Kidney (tissue), 14 donors: ENCODE measurements around the gene TC2N. TPM values are rescaled to one million over a fixed set of nuclear protein-coding genes. Genes with fewer than 3 reads are reported as not detected.

Experiments
- DNase-seq, 5 donors: peaks; one replicate each; pipeline ENCODE4 v3.0.0-alpha.2; 2013 to 2020
- FAIRE-seq: peaks from 2 replicates; lab custom pipeline; 2012; peaks lifted over from hg19 to GRCh38; lab: Jason Lieb, UNC
- H3K27ac ChIP-seq, 2 donors: one replicate each; pipeline ENCODE4 v1.7.0; 2013; ENCODE audit warnings: low read depth in 2 of 2, low read length in 2 of 2, inconsistent platforms in 1 of 2
- H3K27me3 ChIP-seq: one replicate; pipeline ENCODE4 v1.7.1; 2013; ENCODE audit warnings: low read length, inconsistent platforms; ENCODE audit not compliant: control insufficient read depth, insufficient read depth
- H3K36me3 ChIP-seq, 3 donors: one replicate each; pipeline versions ENCODE4 v1.7.0 to v1.7.1; 2013; ENCODE audit warnings: low read length in 3 of 3, control low read depth in 1 of 3, inconsistent platforms in 1 of 3; ENCODE audit not compliant: insufficient read depth in 3 of 3, control insufficient read depth in 2 of 3
- H3K4me1 ChIP-seq, 3 donors: one replicate each; pipeline versions ENCODE4 v1.7.0 to v1.7.1; 2013; ENCODE audit warnings: low read length in 3 of 3, inconsistent platforms in 1 of 3, low read depth in 1 of 3; ENCODE audit not compliant: control insufficient read depth in 2 of 3, insufficient read depth in 2 of 3
- H3K4me3 ChIP-seq, 3 donors: one replicate each; pipeline versions ENCODE4 v1.7.0 to v1.8.1; 2013; ENCODE audit warnings: low read length in 3 of 3, control low read depth in 1 of 3, inconsistent platforms in 1 of 3
- H3K9ac ChIP-seq, 3 donors: one replicate each; pipeline versions ENCODE4 v1.7.0 to v1.7.1; 2013; ENCODE audit warnings: low read length in 3 of 3, control low read depth in 1 of 3, inconsistent platforms in 1 of 3
- H3K9me3 ChIP-seq, 3 donors: one replicate each; pipeline versions ENCODE4 v1.7.0 to v1.7.1; 2013; ENCODE audit warnings: low read length in 3 of 3, control low read depth in 1 of 3, inconsistent platforms in 1 of 3; ENCODE audit not compliant: control insufficient read depth in 2 of 3, insufficient read depth in 1 of 3
- intact Hi-C: fragments of 100-400 bp; cut with DNase I; formaldehyde crosslinking; loops from one replicate; pipeline ENCODE4 v1.11.1; 2022
- polyA plus RNA-seq: library from polyadenylated mRNA; stranded (reverse); fragments of 350-450 nt; fragmentation: Illumina TruSeq; extraction: RNeasy Lipid Tissue Mini Kit (QIAGEN cat#74804); gene quantifications from one replicate; pipeline ENCODE4 v1.2.3, GENCODE V29; 2014; ENCODE audit warnings: low read depth, low replicate concordance; ENCODE audit not compliant: insufficient read depth
- total RNA-seq: library from RNA; stranded (reverse); fragmentation: NEBNext Ultra II Directional; extraction: Animal tissue kit (Norgen Biotek cat#: 25700); gene quantifications from one replicate; pipeline ENCODE4 v1.2.1, GENCODE V29; 2021
- TF ChIP-seq, protein P1 (sequence below): IDR thresholded peaks from 3 replicates; pipeline ENCODE4 v1.5.1; 2012; ENCODE audit warnings: mild to moderate bottlenecking, moderate library complexity, borderline replicate concordance; ENCODE audit not compliant: insufficient read depth; ENCODE audit errors: extremely low read depth
- donor health status: control.
- donor health status: control.
- donor health status: control.
- donor health status: control.
- donor health status: control.
- donor health status: DM: yes; HTN: yes; CAD: no.
- donor health status: Normal renal cell carcinoma (clear cell type).

Gene TC2N
- total and polyA plus RNA-seq, 2 donors from 2014 or later, result 5.8 to 39.7 TPM

DNA sequence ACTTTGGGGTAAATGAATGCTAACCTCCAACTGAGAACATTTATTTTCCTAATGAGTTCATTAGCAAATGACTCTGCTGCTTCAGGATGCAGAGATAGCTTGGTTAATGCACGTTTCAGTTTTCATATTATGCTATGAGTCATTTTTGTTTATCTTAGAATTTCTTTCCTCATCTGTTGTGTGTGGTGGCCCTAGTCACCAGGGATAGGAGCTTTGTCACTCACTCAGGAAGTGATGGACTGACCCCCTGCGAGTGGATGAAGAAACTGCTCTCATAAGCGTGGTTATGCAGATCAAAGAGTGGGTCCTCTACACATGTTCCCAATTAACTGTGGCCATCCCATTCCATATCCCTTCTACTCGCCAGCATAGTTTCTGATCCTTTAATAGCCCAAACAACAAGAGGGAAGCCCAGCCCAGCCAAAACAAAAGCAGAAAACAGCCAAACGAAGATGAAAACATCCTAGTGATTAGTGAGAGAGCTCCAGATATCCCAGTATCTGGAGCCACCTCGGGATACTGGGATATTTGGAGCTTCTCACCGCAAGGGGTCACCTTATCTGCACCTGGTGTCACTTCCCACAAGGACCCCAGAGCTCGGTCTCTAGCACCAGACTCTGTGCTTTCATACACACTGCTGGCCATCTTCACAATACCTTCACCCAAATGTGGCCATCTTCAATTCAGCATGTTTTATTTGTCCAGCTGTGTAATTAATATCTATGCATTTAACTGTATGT, 8.6 kb downstream of the TC2N start:
- Histone ChIP-seq H3K4me1 (peaks cover 0 to 2% (median 0%) of the 10 kb centered on the region in 3 donors), H3K27ac (no peak overlapping the region), H3K4me3 (no peak overlapping the region), H3K9ac (no peak overlapping the region), H3K27me3 (no peaks in the 10 kb centered on the region), H3K36me3 (no peaks in the 10 kb centered on the region), H3K9me3 (no peaks in the 10 kb centered on the region)
- TF ChIP-seq, protein P1, sequence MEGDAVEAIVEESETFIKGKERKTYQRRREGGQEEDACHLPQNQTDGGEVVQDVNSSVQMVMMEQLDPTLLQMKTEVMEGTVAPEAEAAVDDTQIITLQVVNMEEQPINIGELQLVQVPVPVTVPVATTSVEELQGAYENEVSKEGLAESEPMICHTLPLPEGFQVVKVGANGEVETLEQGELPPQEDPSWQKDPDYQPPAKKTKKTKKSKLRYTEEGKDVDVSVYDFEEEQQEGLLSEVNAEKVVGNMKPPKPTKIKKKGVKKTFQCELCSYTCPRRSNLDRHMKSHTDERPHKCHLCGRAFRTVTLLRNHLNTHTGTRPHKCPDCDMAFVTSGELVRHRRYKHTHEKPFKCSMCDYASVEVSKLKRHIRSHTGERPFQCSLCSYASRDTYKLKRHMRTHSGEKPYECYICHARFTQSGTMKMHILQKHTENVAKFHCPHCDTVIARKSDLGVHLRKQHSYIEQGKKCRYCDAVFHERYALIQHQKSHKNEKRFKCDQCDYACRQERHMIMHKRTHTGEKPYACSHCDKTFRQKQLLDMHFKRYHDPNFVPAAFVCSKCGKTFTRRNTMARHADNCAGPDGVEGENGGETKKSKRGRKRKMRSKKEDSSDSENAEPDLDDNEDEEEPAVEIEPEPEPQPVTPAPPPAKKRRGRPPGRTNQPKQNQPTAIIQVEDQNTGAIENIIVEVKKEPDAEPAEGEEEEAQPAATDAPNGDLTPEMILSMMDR, result no peak
- FAIRE-seq, result no peak
- intact Hi-C loops, result no loop called here
- no peak for DNase-seq

DNA sequence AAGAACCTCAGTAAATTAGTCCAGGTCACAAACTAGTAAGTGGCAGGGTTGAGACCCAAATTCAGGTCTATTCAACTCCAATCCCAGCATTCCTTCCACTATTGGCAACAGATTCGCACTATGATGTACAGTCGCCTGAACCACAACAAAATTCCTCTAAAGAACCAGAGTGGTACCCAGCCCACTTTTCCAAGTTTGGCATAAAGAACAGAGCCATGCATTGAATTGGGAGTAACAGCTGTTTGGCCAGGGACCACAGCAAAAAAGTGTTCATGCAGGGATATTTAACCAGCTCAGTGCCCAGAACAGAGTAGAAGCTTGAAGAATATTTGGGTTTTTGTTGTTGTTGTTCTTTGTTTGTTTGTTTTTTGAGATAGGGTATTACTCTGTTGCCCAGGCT, 9.7 kb downstream of the TC2N start:
- no peaks in the 10 kb centered on the region for H3K36me3 ChIP-seq
- H3K4me1 ChIP-seq, result peaks cover 0 to 2% (median 0%) of the 10 kb centered on the region in 3 donors
- no peaks in the 10 kb centered on the region for H3K9me3 ChIP-seq
- no peak overlapping the region for H3K4me3 ChIP-seq
- TF ChIP-seq, protein P1, result no peak
- no peak for FAIRE-seq
- no peak overlapping the region for H3K27ac ChIP-seq
- H3K9ac ChIP-seq, result no peak overlapping the region
- no peak for DNase-seq
- no peaks in the 10 kb centered on the region for H3K27me3 ChIP-seq
- intact Hi-C loops, result no loop called here

DNA sequence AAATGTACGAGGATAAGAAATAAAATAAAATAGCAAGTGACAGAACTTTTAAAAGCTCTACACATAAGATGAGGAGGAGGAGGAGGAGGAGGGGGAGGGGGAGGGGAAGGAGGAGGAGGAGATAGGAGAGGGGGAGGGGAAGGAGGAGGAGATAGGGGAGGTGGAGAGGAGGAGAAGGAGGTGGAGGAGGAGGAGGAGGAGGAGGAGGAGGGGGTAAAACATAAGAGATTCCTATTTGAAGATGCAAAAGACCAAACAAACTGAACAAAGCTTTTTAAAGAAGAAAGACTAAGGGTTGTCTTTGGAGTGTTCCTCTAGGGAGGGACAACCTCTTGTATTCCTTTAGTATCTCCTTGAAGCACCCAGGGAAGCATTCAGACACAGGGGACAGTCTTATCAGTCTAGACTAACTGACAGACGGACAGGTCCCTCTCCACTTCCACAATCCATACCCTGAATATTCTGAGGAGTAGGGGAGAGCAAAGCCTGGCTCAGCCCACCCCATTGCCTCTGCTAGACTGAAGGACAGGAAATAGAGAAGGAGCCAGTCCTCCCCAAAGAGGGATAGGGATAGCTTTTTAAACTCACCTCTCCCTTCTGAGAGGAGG, 12.9 kb downstream of the TC2N start:
- FAIRE-seq (no peak), DNase-seq (no peak)
- Histone ChIP-seq H3K9ac (no peak overlapping the region), H3K4me1 (peaks cover 0 to 2% (median 0%) of the 10 kb centered on the region in 3 donors), H3K27ac (no peak overlapping the region), H3K9me3 (no peaks in the 10 kb centered on the region), H3K27me3 (no peaks in the 10 kb centered on the region), H3K4me3 (no peak overlapping the region), H3K36me3 (no peaks in the 10 kb centered on the region)
- TF ChIP-seq, protein P1, result no peak
- intact Hi-C loops, result no loop called here
